Tongue (tissue), 2 donors: Measurements from ENCODE around the gene CAPN1. TPM values are rescaled to one million over a fixed set of nuclear protein-coding genes. Genes with fewer than 3 reads are reported as not detected.

Experiments
- DNase-seq: peaks from one replicate; pipeline ENCODE4 v3.0.0-alpha.2; 2015
- total RNA-seq: library from RNA; depleted of rRNA; stranded (reverse); fragments of >200 nt; gene quantifications from one replicate; pipeline ENCODE4 v1.2.3, GENCODE V29; 2014

The CAPN1 gene
- total RNA-seq, 1 donor from 2014 or later, result 144 TPM

DNA sequence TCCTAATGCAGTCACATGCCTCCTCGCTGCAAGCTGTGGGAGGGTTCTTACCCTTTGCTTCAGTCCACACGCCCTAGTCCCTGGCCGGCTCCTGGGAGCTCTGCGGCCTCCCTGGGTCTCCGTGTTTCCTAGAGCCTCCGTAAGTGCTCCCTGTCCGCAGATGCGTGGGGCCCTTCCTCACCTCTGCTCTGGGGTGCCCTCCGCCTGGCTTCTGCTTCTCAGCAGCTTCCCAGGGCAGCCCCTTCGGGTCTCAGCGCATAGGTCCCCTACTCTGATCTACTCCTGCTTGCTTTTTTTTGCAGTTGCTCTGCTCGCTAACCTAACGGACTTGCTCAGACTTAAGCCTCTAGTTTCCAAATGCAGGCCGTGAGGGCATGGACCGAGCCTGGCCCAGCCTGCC is 22.4 kb downstream of the CAPN1 start:
- DNase-seq, result no peak

DNA sequence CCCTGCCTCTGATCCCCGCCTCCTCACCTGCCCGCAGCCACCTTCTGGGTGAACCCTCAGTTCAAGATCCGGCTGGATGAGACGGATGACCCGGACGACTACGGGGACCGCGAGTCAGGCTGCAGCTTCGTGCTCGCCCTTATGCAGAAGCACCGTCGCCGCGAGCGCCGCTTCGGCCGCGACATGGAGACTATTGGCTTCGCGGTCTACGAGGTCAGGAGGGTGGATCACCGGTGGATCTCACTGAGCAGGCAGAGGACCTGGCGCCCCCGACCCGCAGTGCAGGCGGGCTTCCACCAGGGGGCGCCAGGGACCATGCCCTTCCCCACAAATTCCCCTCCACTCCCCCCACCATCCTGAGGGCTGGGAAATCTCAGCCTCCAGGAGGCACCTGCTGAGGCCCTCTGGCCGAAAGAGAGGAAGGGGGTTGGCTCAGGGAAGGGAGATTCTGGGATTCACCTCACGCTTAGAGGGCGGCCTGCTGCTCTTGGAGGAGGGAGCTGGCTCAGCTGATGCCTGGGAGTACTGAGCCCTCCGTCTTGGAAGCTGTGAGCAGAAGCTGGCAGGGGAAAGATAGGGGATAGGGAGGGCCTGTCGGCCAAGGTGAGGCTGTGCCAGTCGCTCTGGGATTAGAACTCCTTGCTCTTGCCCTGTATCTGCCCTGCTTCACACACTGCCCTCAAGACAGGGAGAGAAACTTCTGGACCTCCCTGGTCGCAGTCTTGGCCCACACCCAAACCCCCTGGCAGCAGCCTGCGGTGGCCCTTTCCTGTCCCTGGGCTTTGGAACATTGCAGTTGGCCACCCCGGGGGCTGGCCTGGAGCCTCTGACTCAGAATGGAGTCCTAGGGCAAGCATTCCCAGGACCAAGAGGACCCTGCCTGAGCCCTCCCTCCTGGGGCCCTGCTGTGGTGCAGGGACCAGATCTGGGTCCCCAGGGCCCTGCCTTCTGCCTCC is 23.2 kb downstream of the CAPN1 start:
- DNase-seq, result peak; percentile 35

DNA sequence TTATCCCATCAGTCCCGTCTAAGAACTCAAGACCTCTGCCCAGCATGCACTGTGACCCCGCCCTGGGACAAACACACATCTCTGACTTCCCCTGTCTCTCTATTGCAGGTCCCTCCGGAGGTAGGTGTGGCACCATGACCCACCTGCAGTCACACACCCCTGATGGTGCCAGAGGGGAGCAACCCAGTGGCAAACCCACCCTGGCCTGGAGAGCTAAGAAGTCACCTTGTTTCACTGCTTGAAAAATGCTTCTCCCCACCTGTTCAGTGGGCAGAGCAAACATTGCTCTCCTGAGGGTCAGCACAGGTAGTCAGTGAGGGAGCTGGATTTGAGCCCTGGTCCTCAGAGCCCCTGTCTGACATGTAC is 23.9 kb downstream of the CAPN1 start:
- DNase-seq, result no peak

DNA sequence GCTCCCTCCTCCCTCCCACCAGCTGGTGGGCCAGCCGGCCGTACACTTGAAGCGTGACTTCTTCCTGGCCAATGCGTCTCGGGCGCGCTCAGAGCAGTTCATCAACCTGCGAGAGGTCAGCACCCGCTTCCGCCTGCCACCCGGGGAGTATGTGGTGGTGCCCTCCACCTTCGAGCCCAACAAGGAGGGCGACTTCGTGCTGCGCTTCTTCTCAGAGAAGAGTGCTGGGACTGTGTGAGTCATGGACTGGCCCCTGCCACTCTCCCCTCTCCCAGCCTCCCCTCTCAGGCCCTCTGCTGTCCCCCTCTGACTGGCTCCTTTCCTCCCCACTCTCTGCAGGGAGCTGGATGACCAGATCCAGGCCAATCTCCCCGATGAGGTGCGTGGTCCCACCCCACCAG is 24.7 kb downstream of the CAPN1 start:
- DNase-seq, result no peak

DNA sequence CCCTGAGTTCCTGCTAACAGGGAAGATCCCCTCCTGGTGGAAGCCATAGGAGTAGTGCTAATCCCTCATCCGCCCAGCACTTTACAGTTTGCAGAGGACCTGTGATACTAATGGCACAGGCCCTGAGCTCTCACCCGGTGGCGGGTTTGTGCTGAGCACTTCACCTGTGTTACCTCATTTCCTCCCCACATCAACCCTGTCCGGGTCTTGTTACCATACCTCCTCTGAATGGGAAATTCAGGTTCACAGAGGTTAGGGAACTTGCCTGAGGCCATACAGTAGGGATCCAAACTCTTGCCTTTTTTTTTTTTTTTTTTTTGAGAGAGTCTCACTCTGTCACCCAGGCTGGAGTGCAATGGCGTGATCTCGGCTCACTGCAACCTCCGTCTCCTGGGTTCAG is 25.2 kb downstream of the CAPN1 start:
- DNase-seq, result no peak

DNA sequence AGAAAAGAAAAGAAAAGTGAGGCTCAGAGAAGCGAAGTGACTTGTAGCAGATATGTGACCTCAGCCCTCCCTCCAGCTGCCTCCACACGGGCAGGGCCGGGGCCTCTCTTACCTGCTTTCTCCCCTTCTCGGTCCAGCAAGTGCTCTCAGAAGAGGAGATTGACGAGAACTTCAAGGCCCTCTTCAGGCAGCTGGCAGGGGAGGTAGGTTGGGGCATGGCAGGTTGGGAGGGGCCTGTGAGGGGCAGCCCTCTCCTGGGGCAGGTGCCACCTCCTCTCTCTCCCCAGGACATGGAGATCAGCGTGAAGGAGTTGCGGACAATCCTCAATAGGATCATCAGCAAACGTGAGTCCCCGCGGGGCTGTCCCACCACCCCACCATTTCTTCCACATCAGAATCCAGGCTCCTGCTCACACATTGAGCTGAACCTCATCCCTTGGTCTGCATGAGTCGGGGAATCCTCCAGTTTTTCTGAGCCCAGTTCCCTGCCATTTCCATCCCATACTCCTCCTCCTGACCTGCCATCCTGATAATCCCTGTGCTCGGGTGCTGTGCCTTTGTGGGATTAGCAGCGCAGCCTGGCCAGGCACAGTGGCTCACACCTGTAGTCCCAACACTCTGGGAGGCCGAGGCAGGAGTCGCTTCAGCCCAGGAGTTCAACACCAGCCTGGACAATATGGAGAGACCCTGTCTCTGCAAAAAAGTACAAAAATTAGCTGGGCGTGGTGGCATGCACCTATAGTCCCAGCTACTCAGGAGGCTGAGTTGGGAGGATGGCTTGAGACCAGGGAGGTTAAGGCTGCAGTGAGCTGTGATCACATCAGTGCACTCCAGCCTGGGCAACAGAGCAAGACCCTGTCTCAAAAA is 26.4 kb downstream of the CAPN1 start:
- DNase-seq, result no peak

DNA sequence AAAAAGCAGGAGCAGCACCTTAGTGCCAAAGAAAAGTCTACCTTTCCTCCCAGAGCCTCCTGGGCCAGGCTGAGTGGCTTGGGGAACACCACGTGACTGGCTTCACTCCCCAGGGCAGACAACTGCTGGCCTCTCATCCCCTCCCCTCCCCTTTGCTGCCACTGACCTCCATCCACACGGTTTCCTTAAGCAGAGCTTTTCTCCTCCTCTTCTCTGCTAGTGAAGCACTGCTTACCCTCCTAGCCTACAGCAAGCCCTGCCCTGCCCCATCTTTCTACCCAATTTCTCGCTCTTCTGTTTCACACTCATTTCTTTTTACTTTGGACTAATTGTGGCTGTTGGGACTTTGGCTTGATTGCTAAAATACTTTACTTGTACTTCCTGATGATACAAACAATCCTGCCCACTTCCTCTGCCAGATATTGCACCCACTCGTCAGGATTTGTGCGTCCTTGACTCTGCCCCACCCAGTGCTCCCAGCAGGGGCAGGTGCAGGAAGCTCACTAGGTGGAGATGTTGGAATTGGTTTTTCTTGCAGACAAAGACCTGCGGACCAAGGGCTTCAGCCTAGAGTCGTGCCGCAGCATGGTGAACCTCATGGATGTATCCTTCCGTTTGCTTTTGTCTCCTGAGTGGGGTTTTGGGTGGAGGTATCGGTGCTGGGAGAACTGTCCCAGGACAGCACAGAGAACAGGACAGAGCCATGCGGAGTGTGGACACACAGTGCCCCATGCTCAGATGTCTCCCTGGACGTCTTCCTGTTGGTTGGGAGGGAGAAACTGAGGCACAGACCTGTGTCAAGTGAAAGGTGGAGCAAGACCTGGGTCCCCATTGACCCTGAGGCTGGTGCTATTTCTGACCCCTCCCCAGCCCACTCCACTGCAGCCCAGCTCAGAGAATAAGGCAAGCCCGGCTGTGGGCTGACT is 27.3 kb downstream of the CAPN1 start:
- no peak for DNase-seq

DNA sequence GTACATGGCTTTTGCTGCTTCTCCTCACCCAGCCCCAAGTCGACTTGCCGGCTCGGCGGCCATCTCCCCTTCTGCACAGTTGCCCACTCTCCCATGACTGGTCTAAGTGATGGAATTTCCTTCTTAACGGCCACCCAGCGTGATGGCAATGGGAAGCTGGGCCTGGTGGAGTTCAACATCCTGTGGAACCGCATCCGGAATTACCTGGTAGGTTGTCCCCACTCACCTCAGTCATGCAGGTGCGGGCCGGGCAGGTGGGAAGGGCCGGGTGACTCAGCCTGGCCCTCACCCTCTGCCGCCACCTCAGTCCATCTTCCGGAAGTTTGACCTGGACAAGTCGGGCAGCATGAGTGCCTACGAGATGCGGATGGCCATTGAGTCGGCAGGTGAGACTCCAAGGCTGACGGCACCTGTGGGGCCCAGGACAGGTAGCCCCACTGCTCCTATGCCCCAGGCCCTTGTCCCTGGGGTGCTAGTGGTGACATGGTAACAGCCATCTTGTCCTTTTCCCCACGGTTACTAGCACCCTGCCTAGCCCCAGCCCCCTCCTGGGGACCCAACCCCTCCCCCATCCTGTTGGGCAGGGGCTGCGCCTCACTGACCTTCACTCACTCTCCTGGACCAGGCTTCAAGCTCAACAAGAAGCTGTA is 28.1 kb downstream of the CAPN1 start:
- no peak for DNase-seq

DNA sequence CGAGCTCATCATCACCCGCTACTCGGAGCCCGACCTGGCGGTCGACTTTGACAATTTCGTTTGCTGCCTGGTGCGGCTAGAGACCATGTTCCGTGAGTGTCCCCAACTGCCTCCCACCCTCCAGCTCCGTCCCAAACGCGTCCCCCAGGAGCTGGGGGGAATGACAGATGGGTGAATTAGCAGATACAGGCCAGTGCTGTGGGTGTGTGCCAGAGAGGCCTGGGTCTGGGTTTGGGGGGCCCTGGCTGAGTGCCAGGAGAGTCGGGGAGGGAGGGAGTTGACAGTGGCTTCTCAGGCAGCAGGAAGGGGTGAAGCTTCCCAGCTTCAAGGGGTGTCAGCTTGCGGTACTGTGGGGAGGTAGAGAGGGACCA is 28.6 kb downstream of the CAPN1 start:
- no peak for DNase-seq

DNA sequence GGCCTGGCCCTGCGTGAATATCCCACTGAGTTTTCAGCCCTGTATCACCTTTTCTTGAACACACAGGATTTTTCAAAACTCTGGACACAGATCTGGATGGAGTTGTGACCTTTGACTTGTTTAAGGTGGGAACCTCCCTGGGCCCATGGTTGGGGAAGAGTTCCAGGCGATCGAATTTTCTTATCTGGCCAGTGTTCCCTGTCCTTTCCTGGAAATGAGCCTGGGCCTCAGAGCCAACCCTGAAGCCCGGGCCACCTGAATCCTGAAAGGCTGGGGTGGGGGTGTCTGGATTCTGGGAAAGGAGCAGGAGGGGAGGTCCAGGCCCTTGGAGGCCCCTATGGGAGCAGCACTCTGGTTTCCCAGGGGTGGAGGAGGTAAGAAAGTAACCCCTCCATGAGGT is 29.0 kb downstream of the CAPN1 start:
- DNase-seq, result no peak

DNA sequence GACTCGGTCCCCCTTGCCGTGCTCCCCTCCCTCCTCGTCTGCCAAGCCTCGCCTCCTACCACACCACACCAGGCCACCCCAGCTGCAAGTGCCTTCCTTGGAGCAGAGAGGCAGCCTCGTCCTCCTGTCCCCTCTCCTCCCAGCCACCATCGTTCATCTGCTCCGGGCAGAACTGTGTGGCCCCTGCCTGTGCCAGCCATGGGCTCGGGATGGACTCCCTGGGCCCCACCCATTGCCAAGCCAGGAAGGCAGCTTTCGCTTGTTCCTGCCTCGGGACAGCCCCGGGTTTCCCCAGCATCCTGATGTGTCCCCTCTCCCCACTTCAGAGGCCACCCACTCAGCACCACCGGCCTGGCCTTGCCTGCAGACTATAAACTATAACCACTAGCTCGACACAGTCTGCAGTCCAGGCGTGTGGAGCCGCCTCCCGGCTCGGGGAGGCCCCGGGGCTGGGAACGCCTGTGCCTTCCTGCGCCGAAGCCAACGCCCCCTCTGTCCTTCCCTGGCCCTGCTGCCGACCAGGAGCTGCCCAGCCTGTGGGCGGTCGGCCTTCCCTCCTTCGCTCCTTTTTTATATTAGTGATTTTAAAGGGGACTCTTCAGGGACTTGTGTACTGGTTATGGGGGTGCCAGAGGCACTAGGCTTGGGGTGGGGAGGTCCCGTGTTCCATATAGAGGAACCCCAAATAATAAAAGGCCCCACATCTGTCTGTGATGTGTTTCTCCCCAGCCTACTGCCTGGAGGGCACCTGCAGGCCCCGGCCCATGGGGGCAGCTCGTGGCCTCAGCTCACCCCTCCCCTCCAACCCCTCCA is 29.8 kb downstream of the CAPN1 start:
- no peak for DNase-seq

DNA sequence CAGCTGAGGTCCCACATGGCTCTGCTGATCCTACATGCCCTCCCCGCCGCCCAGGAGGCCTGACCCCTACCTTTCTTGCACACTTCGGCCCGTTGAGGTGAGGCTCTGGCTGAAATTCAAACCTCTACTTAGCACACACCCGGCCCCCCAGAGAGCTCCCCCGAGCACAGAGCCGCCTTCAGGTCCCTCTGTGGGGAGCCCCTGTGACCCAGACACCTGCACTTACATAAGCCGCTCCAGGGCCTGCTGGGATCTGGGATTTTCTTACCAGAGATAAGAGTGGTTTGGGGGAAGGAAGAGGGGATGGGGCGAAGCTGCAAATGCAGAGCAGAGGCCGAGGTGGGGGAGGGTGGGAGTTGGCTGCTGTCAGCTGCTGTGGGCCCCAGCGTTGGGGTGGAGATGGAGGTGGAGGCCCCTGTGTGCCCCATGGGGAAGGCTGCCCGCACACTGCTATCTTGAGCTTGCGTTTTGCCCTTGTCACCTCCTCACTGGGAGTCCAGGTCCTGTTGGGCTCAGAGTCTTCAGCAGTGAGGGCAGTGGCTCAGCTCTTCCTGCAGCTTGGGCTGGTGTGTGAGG is 30.6 kb downstream of the CAPN1 start:
- DNase-seq, result no peak

DNA sequence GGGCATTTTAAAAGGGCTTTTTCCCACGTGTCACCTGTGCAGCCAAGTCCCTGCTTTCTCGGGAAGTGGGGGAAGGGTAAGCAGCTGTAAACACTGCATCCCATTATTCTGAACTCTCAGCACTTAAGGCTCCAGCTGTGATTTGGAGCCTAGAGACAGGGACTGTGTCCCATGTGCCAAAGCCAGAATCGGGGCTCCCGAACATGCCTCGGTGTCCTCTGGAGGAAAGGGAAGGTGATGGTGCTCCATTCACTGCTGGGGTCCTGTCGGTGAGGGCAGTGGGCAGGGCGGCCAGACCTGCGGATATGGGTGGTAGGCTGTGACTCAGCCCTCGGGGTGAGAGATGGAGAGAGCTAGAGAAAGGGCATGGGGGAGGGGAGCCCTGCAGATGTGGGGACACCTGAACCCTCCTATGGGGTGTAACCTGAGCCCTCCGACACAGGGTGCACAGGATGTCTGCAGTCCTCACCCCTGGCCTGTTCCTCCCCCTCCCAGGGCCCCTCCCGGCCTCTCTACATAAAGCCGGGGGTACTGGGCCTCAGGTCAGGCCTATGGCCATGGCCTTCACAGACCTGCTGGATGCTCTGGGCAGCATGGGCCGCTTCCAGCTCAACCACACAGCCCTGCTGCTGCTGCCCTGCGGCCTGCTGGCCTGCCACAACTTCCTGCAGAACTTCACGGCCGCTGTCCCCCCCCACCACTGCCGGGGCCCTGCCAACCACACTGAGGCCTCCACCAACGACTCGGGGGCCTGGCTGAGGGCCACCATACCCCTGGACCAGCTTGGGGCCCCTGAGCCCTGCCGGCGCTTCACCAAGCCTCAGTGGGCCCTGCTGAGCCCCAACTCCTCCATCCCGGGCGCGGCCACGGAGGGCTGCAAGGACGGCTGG is 31.8 kb downstream of the CAPN1 start:
- DNase-seq, result peak; percentile 29

DNA sequence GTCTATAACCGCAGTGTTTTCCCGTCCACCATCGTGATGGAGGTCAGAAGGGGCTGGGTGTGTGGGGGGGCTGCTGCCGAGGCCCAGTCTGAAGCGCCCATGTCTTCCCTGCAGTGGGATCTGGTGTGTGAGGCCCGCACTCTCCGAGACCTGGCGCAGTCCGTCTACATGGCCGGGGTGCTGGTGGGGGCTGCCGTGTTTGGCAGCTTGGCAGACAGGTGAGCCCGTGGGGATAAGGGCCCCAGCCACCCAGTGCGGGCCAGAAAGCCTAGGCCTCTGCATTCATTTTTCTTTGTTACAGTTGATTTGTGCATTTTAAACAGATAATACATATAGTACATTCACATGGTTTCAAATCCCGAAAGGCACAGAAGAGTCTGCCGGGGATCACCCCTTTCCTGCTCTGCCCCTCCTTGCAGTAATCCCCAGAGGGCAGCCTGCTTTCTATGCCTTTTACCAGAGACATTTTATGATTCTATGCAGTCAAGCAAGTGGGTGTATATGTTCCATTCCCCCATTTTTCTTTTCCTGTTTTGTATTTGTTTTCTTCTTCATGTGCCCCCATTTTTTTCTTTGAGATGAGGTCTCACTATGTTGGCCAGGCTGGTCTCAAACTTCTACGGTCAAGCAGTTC is 32.6 kb downstream of the CAPN1 start:
- DNase-seq, result no peak

DNA sequence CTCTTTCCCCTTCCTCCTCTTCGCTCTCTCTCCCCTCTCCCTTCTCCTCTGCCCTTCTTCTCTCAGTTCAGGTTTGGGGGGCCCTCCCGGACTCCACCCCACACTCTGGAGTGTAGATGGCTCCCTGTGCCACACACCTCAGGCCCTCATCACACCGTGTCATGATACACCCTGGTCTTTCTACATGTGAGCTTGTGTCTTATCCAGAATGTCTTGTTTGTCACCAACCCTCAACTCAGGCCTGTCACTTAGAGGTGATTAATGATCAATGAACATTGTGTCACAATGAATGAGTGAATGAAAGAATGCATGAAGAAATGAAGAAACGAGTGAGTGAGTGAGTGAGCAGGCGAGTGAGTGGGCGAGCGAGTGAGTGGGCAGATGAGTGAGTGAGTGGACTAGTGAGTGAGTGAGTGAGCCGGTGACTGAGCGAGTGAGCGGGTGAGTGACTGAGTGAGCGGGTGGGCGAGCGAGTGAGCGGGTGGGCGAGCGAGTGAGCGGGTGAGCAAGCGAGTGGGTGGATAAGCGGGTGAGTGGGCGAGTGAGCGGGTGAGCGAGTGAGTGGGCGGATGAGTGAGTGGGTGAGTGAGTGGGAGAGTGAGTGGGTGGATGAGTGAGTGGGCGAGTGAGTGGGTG is 33.8 kb downstream of the CAPN1 start:
- no peak for DNase-seq

DNA sequence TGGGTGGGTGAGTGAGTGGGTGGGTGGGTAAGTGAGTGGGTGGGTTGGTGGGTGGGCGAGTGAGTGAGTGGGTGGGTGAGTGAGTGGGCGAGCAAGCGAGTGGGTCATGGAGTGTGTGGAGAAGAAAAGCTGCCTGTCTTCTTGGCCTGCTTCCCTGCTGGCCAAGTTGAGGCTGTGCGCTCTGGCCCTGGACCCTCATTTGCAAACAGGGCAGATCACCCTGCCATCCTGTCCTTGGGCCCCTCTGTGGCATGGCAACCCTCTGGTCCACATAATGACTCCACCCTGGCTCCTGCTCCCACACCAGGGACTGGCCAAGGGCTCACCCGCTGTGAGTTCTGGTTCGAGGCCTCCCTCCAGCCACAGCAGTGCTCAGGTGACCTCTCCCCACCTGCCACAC is 35.1 kb downstream of the CAPN1 start:
- no peak for DNase-seq

DNA sequence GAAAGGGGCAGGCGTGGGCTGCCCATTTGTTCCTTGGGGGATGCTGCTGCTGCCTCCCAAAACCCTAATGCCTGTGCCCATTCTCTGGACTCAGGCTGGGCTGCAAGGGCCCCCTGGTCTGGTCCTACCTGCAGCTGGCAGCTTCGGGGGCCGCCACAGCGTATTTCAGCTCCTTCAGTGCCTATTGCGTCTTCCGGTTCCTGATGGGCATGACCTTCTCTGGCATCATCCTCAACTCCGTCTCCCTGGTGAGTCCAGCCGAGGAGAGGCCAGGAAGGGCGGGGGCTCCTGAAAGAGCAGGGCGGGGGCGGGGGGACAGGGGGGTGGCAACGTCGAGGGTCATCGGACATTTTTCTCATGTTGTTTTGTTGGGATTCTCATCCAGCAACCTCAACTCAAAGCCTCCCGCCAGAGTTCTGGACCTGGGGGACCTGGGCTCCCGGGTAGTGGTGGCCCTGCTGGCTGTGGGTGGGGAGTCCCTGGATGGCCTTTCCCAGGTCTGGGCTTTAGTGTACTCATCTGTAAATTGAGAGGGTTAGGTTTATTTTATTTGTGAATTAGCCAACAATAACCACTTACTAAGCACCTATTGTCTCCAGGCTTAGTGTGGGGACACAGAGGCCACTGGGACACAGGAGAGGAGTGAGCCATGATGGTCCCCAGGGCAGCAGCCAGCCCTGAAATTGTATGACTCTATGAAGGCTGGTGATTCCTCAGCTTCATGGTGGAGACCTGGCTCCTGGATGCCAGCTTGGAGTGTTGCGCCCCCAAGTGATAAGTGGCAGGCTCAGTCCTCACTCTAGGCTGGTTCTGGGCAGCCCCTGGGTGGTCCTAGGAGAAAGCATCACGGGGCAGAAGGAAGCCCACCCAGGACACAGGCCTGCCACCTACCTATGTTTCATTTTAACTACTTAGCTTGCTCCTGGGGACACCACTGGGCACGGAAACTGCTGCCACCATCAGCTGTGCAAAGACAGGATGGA is 36.0 kb downstream of the CAPN1 start:
- DNase-seq, result no peak
